Gastrocnemius medialis (tissue), 4 donors: ENCODE results near the gene PDE4D. TPM values are rescaled to one million over a fixed set of nuclear protein-coding genes. Genes with fewer than 3 reads are reported as not detected.
"Not testable (repeated sequence)": the region's sequence is repeated elsewhere in the genome, so short reads cannot be mapped to it uniquely, and the experiment has no call there.

ENCODE experiments used
- ATAC-seq, 2 donors: fragments of 150-250 bp; one replicate each; pipeline ENCODE4 v1.9.1; 2016
- DNase-seq, 2 donors: peaks; one replicate each; pipeline ENCODE4 v3.0.0-alpha.2; 2019
- H3K27ac ChIP-seq, 4 donors: fragments of 200-600 bp; sonication (generic); 1 replicate in 1 of 4; 2 replicates in 3 of 4; pipeline ENCODE4 v1.5.1; 2016 to 2018; ENCODE audit warnings: mild to moderate bottlenecking in 2 of 4, moderate library complexity in 1 of 4
- H3K27me3 ChIP-seq, 3 donors: fragments of 200-600 bp; sonication (generic) in 2 of 3; 1 replicate in 1 of 3; 2 replicates in 2 of 3; pipeline versions ENCODE4 v1.5.1 to v1.6.0; 2016 to 2019; ENCODE audit warnings: mild to moderate bottlenecking in 1 of 3, moderate library complexity in 1 of 3
- H3K36me3 ChIP-seq, 2 donors: fragments of 200-600 bp; sonication (generic) in 1 of 2; one replicate each; pipeline ENCODE4 v1.5.1; 2017 to 2018
- H3K4me1 ChIP-seq, 2 donors: fragments of 200-600 bp; sonication (generic) in 1 of 2; one replicate each; pipeline ENCODE4 v1.5.1; 2016 to 2017; ENCODE audit warnings: mild to moderate bottlenecking in 2 of 2
- H3K4me3 ChIP-seq, 4 donors: fragments of 200-600 bp; sonication (generic) in 3 of 4; 1 replicate in 1 of 4; 2 replicates in 3 of 4; pipeline ENCODE4 v1.5.1; 2016 to 2019; ENCODE audit warnings: mild to moderate bottlenecking in 2 of 4
- H3K9me3 ChIP-seq, 3 donors: fragments of 200-600 bp; sonication (generic) in 2 of 3; 1 replicate in 1 of 3; 2 replicates in 2 of 3; pipeline ENCODE4 v1.5.1; 2016 to 2019
- POLR2A ChIP-seq, 2 donors: fragments of 450-650 bp; IDR thresholded peaks; one replicate each; pipeline ENCODE4 v1.6.1; 2017; ENCODE audit warnings: antibody characterized with exemption in 2 of 2, mild to moderate bottlenecking in 2 of 2, moderate library complexity in 2 of 2
- in situ Hi-C, 4 donors: fragments of 200-750 bp; cut with MboI; loops; one replicate each; pipeline versions ENCODE4 v1.15.0 to v1.8.0; 2017; ENCODE audit warnings: low sequenced_read_pairs in 4 of 4
- intact Hi-C: fragments of 100-400 bp; cut with DNase I; formaldehyde crosslinking; loops from one replicate; pipeline ENCODE4 v1.15.1; 2023; ENCODE audit warnings: low total_unique reads
- total RNA-seq, 4 donors: library from RNA; depleted of rRNA; stranded (reverse); fragments of >200 nt; gene quantifications; one replicate each; pipeline versions ENCODE4 v1.1.0 to v1.2.3, GENCODE V29; 2016
- TF ChIP-seq, protein P1 (sequence below), 5 experiments: fragments of 450-650 bp in 3 of 5; fragments of 200-600 bp in 2 of 5; sonication (generic) in 2 of 5; IDR thresholded peaks in 4 of 5; conservative IDR thresholded peaks in 1 of 5; 1 replicate in 4 of 5; 2 replicates in 1 of 5; pipeline ENCODE4 v1.5.1; 2016 to 2019; ENCODE audit warnings: antibody characterized with exemption in 5 of 5, mild to moderate bottlenecking in 3 of 5, moderate library complexity in 3 of 5

The PDE4D gene
- total RNA-seq, 4 donors from 2014 or later: 133 to 223 (median 185) TPM

GRCh38 chr5:59061377-59061776, 832.1 kb downstream of the PDE4D start:
- in situ Hi-C loops (no loop called here), intact Hi-C loops (no loop called here)
- Histone ChIP-seq H3K27ac (peak overlapping the region in 1 of 4 donors; percentile 7), H3K4me3 (no peak overlapping the region), H3K27me3 (no peaks in the 10 kb centered on the region), H3K9me3 (no peaks in the 10 kb centered on the region), H3K4me1 (peaks cover 12% of the 10 kb centered on the region in 2 donors), H3K36me3 (peaks cover 0 to 10% of the 10 kb centered on the region in 2 donors)
- no peak for DNase-seq
- ATAC-seq: no peak
- no peak for TF ChIP-seq POLR2A (IDR thresholded peaks at IDR 0.05)
- TF ChIP-seq, protein P1, sequence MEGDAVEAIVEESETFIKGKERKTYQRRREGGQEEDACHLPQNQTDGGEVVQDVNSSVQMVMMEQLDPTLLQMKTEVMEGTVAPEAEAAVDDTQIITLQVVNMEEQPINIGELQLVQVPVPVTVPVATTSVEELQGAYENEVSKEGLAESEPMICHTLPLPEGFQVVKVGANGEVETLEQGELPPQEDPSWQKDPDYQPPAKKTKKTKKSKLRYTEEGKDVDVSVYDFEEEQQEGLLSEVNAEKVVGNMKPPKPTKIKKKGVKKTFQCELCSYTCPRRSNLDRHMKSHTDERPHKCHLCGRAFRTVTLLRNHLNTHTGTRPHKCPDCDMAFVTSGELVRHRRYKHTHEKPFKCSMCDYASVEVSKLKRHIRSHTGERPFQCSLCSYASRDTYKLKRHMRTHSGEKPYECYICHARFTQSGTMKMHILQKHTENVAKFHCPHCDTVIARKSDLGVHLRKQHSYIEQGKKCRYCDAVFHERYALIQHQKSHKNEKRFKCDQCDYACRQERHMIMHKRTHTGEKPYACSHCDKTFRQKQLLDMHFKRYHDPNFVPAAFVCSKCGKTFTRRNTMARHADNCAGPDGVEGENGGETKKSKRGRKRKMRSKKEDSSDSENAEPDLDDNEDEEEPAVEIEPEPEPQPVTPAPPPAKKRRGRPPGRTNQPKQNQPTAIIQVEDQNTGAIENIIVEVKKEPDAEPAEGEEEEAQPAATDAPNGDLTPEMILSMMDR (IDR thresholded peaks at IDR 0.05 in 4 of 5, conservative IDR thresholded peaks at IDR 0.05 in 1 of 5): no peak

DNA sequence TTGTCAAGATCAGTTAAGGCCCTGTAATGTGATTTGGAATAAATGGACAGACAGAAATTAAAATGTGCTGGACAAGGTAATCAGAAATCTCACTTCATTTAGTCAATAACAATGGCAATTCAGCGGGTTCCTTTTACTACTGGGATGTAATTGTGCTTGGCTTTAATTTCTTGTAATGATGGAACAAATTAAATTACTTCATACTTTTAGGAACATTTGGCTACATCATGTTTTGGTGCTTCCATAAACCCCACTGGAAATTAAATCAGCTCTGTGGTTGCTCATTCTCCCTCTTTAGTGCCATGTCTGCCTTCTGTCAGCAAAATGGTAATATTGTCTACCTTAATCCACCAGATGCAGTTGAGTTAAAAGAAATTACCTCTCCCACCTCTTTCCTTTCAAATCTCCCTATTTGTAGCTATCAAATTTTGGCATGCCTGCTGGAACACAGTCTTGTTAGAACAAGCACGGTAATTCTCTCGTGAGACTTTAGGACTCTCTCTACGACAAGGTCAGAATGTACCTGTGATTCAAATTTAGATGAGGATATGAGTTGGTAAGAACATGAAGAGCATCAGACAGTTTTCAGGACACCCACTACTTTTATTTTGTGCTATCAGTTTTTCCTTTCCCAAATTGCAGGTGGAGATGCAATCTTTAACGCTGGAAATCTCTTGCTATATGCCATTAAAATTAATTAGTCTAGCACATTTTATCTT, 834.4 kb downstream of the PDE4D start:
- no peaks in the 10 kb centered on the region for H3K27me3 ChIP-seq
- H3K27ac ChIP-seq: no peak overlapping the region
- ATAC-seq (no peak), DNase-seq (no peak)
- in situ Hi-C loops (no loop called here), intact Hi-C loops (loop anchor here (5.0 kb wide), 1 partner anchor 33 kb away; no protein-coding TSS in a partner anchor)
- no peak overlapping the region for H3K4me3 ChIP-seq
- H3K4me1 ChIP-seq: peaks cover 4 to 7% of the 10 kb centered on the region in 2 donors
- H3K36me3 ChIP-seq: peaks cover 0 to 10% of the 10 kb centered on the region in 2 donors
- TF ChIP-seq POLR2A (IDR thresholded peaks at IDR 0.05): no peak
- TF ChIP-seq, protein P1 (IDR thresholded peaks at IDR 0.05 in 4 of 5, conservative IDR thresholded peaks at IDR 0.05 in 1 of 5): no peak
- H3K9me3 ChIP-seq: no peaks in the 10 kb centered on the region

GRCh38 chr5:59058237-59058636, 835.3 kb downstream of the PDE4D start:
- intact Hi-C loops: loop anchor here (5.0 kb wide), 1 partner anchor 34 kb away; no protein-coding TSS in a partner anchor
- Histone ChIP-seq H3K4me1 (no peaks in the 10 kb centered on the region), H3K9me3 (no peaks in the 10 kb centered on the region), H3K27ac (no peak overlapping the region), H3K27me3 (no peaks in the 10 kb centered on the region), H3K4me3 (no peak overlapping the region), H3K36me3 (peaks cover 0 to 10% of the 10 kb centered on the region in 2 donors)
- ATAC-seq (no peak), DNase-seq (no peak)
- in situ Hi-C loops: no loop called here
- TF ChIP-seq POLR2A (IDR thresholded peaks at IDR 0.05): no peak
- TF ChIP-seq, protein P1 (IDR thresholded peaks at IDR 0.05 in 4 of 5, conservative IDR thresholded peaks at IDR 0.05 in 1 of 5): no peak

- in situ Hi-C loops, H3K27me3 ChIP-seq, DNase-seq, ATAC-seq, H3K4me1 ChIP-seq, H3K9me3 ChIP-seq, H3K27ac ChIP-seq, H3K4me3 ChIP-seq: not testable (repeated sequence)
- intact Hi-C loops: loop anchor here (5.0 kb wide), 1 partner anchor 36 kb away; no protein-coding TSS in a partner anchor
- H3K36me3 ChIP-seq: peaks cover 0 to 10% of the 10 kb centered on the region in 2 donors
Measured at GRCh38 chr5:59056599-59056998, 836.9 kb downstream of the PDE4D start.

- Histone ChIP-seq H3K27me3 (no peaks in the 10 kb centered on the region), H3K4me1 (no peaks in the 10 kb centered on the region), H3K9me3 (no peaks in the 10 kb centered on the region), H3K4me3 (no peak overlapping the region), H3K27ac (no peak overlapping the region), H3K36me3 (peaks cover 0 to 10% of the 10 kb centered on the region in 2 donors)
- in situ Hi-C loops (no loop called here), intact Hi-C loops (loop anchor here (5.0 kb wide), 1 partner anchor 36 kb away; no protein-coding TSS in a partner anchor)
- ATAC-seq (no peak), DNase-seq (no peak)
- TF ChIP-seq, protein P1 (IDR thresholded peaks at IDR 0.05 in 4 of 5, conservative IDR thresholded peaks at IDR 0.05 in 1 of 5): no peak
- TF ChIP-seq POLR2A (IDR thresholded peaks at IDR 0.05): no peak
Measured at GRCh38 chr5:59055745-59056448, 837.6 kb downstream of the PDE4D start.
